NCI-H2196 (cell line): ENCODE results near the gene GPR39.

Experiments
- DNase-seq: peaks from one replicate; lab custom pipeline; 2025; ENCODE audit not compliant: unreplicated experiment; lab: John Stamatoyannopoulos, UW

Gene GPR39

DNA sequence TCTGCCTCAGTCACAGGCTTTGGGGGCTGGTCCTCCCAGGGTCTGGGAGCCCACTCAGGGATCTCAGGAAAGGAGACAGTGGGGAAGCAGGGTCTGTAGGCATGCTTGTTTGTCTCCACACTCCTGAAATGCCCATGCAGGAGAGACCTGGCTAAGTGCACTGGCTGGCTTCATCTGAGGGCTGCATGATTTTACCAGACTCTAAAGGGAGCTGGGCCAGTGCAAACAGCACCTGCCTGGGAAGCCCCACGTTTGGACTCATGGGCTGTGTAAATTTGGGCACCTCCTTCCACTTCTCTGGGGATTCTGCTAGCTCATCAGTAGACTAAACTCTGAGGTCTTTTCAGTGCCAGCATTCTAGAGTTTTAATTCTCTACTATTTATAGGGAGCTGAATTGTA lies 219.7 kb downstream of the GPR39 start:
- no peak for DNase-seq

GRCh38 chr2:132638313-132639040 lies 221.9 kb downstream of the GPR39 start:
- DNase-seq, result no peak

DNA sequence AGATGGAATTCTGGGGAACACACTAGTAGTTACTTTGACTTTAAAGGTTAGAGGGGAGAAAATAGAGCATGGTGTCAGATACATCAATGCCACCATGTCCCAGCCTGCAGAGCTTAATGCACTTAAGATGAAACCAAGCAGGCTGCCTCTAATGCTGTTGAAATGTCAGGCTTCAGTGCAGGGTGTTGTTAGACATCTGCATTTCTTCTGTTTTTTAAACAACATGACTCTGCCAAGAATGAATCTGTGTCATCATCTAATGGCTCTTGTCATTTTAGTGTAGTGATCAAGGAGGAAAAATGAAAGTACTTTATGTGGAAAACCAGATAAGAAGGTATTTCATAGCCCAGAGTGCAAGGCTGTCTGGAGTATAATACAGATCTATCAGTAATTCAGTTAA lies 223.5 kb downstream of the GPR39 start:
- no peak for DNase-seq

DNA sequence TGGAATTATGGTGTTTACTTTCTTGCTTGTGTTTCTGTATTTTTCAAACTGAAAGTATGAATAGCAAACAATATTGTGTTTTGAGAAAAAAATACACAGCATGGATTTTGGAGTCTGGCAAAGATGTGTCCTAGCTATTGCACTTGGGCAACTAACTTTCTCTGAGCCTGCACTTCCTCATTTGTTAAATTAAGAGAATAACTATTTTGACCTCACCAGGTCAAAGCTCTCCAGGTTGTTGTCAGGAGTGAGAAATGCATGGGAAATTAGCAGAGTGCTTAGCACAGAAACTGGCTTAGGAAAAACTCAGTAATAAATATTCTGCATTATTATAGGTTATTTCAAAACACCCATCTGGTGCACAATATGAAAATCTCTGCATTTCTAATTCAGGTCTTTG lies 225.2 kb downstream of the GPR39 start:
- no peak for DNase-seq

GRCh38 chr2:132642415-132642814 lies 225.8 kb downstream of the GPR39 start:
- no peak for DNase-seq

GRCh38 chr2:132645176-132645575 lies 228.6 kb downstream of the GPR39 start:
- DNase-seq, result no peak

DNA sequence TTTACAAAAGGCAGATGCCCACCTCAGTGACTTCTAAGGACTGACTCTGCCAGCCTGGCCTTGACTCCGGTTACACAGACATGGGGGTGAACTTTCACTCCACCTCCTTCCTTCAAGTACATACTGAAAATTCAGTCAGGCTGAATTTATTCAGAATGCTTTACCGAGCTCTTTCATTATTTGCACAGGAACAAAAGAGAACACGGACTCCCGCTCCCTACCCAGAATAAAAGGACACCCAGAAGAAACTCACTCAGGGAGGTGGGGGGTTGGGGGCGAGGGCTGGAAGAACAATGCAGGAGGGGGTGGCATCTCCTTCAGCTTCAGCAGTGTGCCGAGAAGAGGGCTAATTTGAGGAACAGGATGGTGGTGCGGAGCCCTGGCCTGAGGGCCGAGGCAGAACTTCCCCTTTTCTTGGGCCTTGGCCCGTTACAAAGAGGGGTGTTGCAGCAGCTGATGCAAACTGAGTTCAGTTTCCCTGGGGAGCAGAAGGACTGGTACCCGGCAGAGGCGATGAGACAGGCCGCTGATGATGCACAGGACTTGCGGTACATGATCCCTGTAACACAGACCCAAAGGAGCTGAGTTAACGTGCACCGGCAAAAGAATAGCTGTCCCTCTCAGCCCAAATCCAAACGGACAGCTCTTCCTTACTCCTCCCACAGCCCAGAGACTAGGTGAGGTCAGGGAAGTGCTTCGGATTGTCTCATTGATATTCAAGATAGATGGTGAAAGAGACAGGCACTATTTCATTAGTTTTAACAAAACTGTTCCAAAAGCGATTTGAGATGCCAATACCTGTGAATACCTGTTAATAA lies 229.3 kb downstream of the GPR39 start:
- no peak for DNase-seq

- DNase-seq, result no peak
Measured at GRCh38 chr2:132646540-132647108, 230.0 kb downstream of the GPR39 start.

DNA sequence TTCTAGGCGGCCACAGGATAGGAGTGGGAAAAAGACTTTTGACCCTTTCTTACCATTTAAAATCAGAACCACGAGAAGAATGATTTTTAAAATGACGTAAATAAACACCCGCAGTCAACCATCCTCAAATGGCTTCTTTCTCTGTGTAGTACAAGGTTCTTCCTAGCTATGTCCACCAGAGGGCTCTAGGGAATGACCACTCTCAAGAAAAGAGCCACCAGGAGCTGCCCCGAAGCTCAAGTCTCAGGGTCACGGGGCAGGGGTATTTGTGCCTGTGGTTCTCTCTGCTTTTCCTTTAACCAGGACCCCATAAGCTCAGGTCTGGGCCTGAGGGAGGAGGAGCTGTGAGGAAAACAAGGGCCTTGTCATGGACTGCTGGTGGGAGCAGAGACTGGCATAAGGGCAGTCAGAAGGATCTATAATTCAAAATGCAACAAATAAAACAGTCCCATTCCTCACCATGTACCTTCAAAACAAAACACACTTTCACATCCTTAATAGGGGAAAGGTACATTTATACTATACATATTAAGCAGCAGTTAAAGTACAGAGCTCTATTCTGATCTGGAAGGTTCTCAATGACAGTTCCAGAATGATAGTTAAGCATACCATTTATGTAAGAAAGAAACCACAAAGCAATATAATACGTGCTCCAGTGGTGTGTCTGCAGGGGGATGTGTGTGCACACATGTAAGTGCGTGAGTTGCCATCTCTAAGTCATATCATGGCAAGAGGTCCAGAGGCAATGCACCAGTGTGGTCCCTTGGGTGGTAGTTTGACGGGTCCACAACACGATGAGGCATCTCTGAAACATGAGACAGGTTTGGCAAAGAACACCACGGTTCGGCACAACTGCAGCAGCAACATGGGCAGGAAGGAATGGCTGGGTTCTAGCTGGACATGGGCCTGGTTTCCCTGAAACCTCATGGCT lies 234.8 kb downstream of the GPR39 start:
- DNase-seq, result no peak

GRCh38 chr2:132652474-132652873 lies 235.9 kb downstream of the GPR39 start:
- no peak for DNase-seq

- no peak for DNase-seq
Measured at GRCh38 chr2:132654335-132654734, 237.7 kb downstream of the GPR39 start.

DNA sequence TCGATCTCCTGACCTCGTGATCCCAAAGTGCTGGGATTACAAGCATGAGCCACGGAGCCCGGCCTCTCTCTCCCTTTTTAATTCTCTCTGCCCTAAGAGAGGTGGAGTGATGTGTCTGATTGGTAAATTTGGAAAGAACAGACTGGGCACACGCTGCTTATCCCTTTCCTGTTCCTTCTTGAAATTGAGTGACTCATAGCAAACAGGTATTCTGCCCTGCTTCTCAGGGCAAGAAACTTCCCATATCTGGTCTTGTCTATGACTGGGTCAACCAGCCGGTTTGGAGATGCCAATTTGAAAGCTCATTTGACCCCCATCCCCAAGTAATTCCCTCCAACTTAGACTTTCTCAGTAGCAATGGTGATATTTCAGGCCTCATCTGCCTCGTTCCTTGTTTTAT lies 238.4 kb downstream of the GPR39 start:
- DNase-seq, result no peak

DNA sequence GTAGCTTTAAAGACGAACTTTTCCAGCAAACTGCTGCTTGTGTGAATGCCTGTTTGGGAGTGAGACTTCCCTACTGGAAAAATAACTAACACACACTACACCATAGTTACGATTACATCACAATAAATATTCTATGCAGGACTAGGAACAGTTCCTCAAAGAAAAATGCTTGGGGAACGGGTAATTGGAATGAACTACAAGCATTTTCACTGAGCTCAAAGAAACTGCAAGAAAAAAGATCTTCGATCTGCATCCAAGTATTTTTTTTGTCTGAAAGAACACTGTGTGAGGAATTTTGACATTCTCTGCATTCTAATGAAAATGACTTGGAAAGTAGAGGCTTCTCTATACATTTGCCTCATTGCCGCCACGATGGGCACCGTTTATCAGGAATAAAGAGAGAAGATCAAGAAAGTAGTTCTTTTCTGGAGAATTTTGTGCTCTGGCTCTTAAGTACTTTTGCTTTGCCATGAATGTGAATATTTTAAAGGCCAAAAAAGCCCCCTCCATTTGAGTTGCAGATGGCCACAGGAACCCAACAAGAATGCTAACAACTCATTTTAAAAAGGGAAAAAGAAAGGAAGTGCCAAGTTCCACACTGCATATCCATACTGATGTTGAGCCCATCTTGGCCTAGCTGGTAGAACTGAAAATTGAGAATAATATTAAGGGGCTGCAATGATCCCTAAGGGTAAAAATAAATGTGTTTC lies 239.8 kb downstream of the GPR39 start:
- no peak for DNase-seq

GRCh38 chr2:132659331-132659730 lies 242.7 kb downstream of the GPR39 start:
- no peak for DNase-seq

- DNase-seq, result no peak
Measured at GRCh38 chr2:132662732-132663131, 246.1 kb downstream of the GPR39 start.

GRCh38 chr2:132664096-132664495 lies 247.5 kb downstream of the GPR39 start:
- DNase-seq, result no peak

DNA sequence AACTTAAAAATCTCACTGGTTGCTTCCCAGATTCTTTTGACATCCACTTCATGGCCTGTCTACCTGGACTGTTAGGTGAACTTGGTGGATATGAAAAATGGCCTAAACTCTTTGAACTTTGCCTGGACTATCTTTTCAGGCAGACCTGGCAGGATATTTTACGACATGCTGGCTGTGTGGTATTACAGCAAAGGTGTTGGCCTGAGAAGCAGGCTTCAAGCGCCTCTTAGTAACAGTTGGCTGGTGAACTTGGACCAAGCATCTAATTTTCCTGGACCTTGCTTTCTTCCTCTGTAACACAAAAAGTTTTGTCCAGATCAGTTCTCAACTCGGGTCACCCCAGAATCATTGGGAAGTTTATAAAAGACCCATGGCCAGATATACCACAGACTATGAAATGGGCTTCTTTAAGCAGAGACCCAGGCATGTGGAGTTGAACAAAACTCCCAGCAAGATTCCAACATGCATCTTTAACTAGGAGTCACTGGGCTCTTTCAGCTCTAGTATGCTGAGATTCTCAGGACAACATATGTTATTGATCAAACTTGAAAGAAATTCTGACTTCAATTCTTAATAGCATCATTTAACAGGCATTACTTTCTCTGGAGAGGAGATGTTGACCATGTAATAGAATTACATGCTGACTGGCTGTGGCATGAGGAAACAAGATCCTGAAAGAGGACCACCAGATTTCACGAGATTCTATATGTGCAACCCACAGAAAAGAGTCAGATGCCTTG lies 249.0 kb downstream of the GPR39 start:
- DNase-seq, result no peak

DNA sequence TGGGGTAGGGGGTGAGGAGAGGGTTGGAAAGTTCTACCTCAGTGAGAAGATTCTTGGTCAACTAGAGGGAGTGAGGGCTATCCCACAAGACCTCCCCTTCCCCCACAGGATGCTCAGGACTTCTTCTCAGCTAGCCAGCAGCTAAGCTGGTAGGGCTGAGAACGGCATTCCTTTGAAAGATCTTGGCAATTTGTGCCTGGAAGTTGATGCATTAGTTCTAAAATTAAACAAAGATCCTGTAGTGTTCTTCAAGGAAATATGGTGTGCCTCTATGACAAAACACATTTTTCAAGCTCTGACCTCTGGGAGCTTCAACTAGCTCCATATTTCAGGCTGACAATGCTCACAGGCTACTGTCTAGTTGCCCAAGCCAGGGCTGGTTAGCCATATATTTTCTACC lies 251.1 kb downstream of the GPR39 start:
- no peak for DNase-seq

- DNase-seq, result no peak
Measured at GRCh38 chr2:132668189-132668823, 251.7 kb downstream of the GPR39 start.
